ENCODE data around the gene STK10. TPM values are rescaled to one million over a fixed set of nuclear protein-coding genes. Genes with fewer than 3 reads are reported as not detected.

The STK10 gene
- total and polyA plus RNA-seq, 2 of the 8 experiments (the other 6 are each of a cell fraction or from before 2014, with no cell fraction given) = 10.5 to 21.4 TPM

DNA sequence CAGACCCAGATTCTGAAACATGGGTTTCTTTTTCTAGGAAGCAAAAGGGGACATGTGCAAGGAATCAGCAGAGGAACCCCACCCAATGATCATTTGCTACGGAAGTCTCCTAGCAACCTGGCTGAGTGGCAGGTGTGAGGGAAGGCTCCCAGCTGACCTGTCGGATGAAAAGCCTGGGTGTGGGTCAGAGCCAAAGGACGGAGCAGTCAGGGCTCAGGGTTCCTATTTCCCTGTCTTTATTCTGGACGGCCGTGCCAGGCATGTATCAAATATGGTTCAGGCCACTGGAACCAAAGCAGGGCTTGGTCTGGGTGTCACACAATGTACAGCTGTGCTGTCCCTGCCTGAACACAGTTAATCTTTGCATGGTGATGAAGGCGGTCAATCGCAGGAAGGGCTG, 20.1 kb downstream of the STK10 start (continued):
- TF ChIP-seq, protein P1, sequence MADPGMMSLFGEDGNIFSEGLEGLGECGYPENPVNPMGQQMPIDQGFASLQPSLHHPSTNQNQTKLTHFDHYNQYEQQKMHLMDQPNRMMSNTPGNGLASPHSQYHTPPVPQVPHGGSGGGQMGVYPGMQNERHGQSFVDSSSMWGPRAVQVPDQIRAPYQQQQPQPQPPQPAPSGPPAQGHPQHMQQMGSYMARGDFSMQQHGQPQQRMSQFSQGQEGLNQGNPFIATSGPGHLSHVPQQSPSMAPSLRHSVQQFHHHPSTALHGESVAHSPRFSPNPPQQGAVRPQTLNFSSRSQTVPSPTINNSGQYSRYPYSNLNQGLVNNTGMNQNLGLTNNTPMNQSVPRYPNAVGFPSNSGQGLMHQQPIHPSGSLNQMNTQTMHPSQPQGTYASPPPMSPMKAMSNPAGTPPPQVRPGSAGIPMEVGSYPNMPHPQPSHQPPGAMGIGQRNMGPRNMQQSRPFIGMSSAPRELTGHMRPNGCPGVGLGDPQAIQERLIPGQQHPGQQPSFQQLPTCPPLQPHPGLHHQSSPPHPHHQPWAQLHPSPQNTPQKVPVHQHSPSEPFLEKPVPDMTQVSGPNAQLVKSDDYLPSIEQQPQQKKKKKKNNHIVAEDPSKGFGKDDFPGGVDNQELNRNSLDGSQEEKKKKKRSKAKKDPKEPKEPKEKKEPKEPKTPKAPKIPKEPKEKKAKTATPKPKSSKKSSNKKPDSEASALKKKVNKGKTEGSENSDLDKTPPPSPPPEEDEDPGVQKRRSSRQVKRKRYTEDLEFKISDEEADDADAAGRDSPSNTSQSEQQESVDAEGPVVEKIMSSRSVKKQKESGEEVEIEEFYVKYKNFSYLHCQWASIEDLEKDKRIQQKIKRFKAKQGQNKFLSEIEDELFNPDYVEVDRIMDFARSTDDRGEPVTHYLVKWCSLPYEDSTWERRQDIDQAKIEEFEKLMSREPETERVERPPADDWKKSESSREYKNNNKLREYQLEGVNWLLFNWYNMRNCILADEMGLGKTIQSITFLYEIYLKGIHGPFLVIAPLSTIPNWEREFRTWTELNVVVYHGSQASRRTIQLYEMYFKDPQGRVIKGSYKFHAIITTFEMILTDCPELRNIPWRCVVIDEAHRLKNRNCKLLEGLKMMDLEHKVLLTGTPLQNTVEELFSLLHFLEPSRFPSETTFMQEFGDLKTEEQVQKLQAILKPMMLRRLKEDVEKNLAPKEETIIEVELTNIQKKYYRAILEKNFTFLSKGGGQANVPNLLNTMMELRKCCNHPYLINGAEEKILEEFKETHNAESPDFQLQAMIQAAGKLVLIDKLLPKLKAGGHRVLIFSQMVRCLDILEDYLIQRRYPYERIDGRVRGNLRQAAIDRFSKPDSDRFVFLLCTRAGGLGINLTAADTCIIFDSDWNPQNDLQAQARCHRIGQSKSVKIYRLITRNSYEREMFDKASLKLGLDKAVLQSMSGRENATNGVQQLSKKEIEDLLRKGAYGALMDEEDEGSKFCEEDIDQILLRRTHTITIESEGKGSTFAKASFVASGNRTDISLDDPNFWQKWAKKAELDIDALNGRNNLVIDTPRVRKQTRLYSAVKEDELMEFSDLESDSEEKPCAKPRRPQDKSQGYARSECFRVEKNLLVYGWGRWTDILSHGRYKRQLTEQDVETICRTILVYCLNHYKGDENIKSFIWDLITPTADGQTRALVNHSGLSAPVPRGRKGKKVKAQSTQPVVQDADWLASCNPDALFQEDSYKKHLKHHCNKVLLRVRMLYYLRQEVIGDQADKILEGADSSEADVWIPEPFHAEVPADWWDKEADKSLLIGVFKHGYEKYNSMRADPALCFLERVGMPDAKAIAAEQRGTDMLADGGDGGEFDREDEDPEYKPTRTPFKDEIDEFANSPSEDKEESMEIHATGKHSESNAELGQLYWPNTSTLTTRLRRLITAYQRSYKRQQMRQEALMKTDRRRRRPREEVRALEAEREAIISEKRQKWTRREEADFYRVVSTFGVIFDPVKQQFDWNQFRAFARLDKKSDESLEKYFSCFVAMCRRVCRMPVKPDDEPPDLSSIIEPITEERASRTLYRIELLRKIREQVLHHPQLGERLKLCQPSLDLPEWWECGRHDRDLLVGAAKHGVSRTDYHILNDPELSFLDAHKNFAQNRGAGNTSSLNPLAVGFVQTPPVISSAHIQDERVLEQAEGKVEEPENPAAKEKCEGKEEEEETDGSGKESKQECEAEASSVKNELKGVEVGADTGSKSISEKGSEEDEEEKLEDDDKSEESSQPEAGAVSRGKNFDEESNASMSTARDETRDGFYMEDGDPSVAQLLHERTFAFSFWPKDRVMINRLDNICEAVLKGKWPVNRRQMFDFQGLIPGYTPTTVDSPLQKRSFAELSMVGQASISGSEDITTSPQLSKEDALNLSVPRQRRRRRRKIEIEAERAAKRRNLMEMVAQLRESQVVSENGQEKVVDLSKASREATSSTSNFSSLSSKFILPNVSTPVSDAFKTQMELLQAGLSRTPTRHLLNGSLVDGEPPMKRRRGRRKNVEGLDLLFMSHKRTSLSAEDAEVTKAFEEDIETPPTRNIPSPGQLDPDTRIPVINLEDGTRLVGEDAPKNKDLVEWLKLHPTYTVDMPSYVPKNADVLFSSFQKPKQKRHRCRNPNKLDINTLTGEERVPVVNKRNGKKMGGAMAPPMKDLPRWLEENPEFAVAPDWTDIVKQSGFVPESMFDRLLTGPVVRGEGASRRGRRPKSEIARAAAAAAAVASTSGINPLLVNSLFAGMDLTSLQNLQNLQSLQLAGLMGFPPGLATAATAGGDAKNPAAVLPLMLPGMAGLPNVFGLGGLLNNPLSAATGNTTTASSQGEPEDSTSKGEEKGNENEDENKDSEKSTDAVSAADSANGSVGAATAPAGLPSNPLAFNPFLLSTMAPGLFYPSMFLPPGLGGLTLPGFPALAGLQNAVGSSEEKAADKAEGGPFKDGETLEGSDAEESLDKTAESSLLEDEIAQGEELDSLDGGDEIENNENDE (IDR thresholded peaks at IDR 0.05; ENCODE audit: insufficient replicate concordance, low read length) = no peak
- TF ChIP-seq BCL11A (IDR thresholded peaks at IDR 0.05; ENCODE audit: low read depth in 2 of 2, low read length in 2 of 2) (no peak), BACH1 (IDR thresholded peaks at IDR 0.05; ENCODE audit: low read length) (no peak), RNF2 (IDR thresholded peaks at IDR 0.05; ENCODE audit: borderline replicate concordance, low read depth, low read length, missing control alignments, poor library complexity, severe bottlenecking) (no peak), FOSL1 (IDR thresholded peaks at IDR 0.05; ENCODE audit: insufficient read depth, low read depth, low read length) (no peak), ZNF274 (IDR thresholded peaks at IDR 0.05; ENCODE audit: borderline replicate concordance, extremely low read depth, low read length) (no peak), KDM5A (IDR thresholded peaks at IDR 0.05; ENCODE audit: low read length) (no peak), RFX5 (IDR thresholded peaks at IDR 0.05; ENCODE audit: borderline replicate concordance, low read depth, low read length) (no peak), EGR1 (IDR thresholded peaks at IDR 0.05; ENCODE audit: borderline replicate concordance, low read depth, low read length) (no peak), NANOG (IDR thresholded peaks at IDR 0.05; ENCODE audit: insufficient read depth, low read depth, low read length, poor library complexity, severe bottlenecking) (no peak)

All from H1 (cell line).